GM23338 (cell line): ENCODE measurements around the gene CDK4. TPM values are rescaled to one million over a fixed set of nuclear protein-coding genes. Genes with fewer than 3 reads are reported as not detected.

Source experiments
- ATAC-seq: fragments of 200-7000 bp; cut with Tn5 transposase; 3 replicates; pipeline ENCODE4 v1.9.1; 2020
- DNase-seq: peaks from one replicate; pipeline ENCODE4 v3.0.0-alpha.2; 2015; ENCODE audit warnings: low spot score
- H2AFZ ChIP-seq: fragments of 200-600 bp; sonication (generic); 2 replicates; pipeline ENCODE4 v1.8.0; 2016; ENCODE audit warnings: antibody characterized with exemption, mild to moderate bottlenecking, moderate library complexity
- H3F3A ChIP-seq: fragments of 200-600 bp; sonication (generic); replicated peaks from 2 replicates; pipeline ENCODE4 v1.8.0; 2017; ENCODE audit warnings: antibody characterized with exemption, mixed run types, low read depth
- H3K27ac ChIP-seq: fragments of 200-600 bp; sonication (generic); 2 replicates; pipeline ENCODE4 v1.6.1; 2016; ENCODE audit warnings: low read depth
- H3K27me3 ChIP-seq: fragments of 200-600 bp; sonication (generic); 2 replicates; pipeline ENCODE4 v1.8.0; 2016; ENCODE audit warnings: mild to moderate bottlenecking, mixed run types, moderate library complexity; ENCODE audit not compliant: insufficient read depth
- H3K36me3 ChIP-seq: fragments of 200-600 bp; sonication (generic); 2 replicates; pipeline ENCODE4 v1.8.0; 2016; ENCODE audit warnings: mild to moderate bottlenecking; ENCODE audit not compliant: insufficient read depth
- H3K4me1 ChIP-seq: fragments of 200-600 bp; sonication (generic); 2 replicates; pipeline ENCODE4 v1.8.0; 2016; ENCODE audit warnings: mild to moderate bottlenecking, moderate library complexity; ENCODE audit not compliant: insufficient read depth
- H3K4me2 ChIP-seq: fragments of 200-600 bp; sonication (generic); 2 replicates; pipeline ENCODE4 v1.7.1; 2017; ENCODE audit warnings: mixed run types
- H3K4me3 ChIP-seq: fragments of 200-600 bp; sonication (generic); 2 replicates; pipeline ENCODE4 v1.6.1; 2016; ENCODE audit warnings: mixed run types
- H3K79me2 ChIP-seq: fragments of 200-600 bp; sonication (generic); replicated peaks from 2 replicates; pipeline ENCODE4 v1.8.0; 2017; ENCODE audit warnings: mild to moderate bottlenecking; ENCODE audit not compliant: insufficient read depth
- H3K9me2 ChIP-seq: fragments of 200-600 bp; sonication (generic); 2 replicates; pipeline ENCODE4 v1.8.0; 2017; ENCODE audit not compliant: insufficient read depth
- H4K20me1 ChIP-seq: fragments of 200-600 bp; sonication (generic); replicated peaks from 2 replicates; pipeline ENCODE4 v1.8.0; 2017; ENCODE audit warnings: mild to moderate bottlenecking; ENCODE audit not compliant: insufficient read depth
- H3K27ac Mint-ChIP-seq: 2 replicates; pipeline ENCODE4 v1.8.0; 2020; ENCODE audit warnings: inconsistent platforms, mild to moderate bottlenecking, moderate library complexity, mixed read lengths
- H3K27me3 Mint-ChIP-seq: 3 replicates; pipeline ENCODE4 v1.8.0; 2022; ENCODE audit warnings: low read depth, mild to moderate bottlenecking, moderate library complexity, mixed read lengths, inconsistent platforms; ENCODE audit not compliant: insufficient read depth, poor library complexity
- H3K36me3 Mint-ChIP-seq: 3 replicates; pipeline ENCODE4 v1.8.0; 2021; ENCODE audit warnings: low read depth, mild to moderate bottlenecking, inconsistent platforms, moderate library complexity, mixed read lengths
- H3K4me1 Mint-ChIP-seq: 3 replicates; pipeline ENCODE4 v1.8.0; 2020; ENCODE audit warnings: mild to moderate bottlenecking, inconsistent platforms, mixed read lengths
- H3K4me3 Mint-ChIP-seq: 3 replicates; pipeline ENCODE4 v1.8.0; 2021; ENCODE audit warnings: moderate library complexity, mild to moderate bottlenecking, inconsistent platforms, mixed read lengths
- H3K9me3 Mint-ChIP-seq: 3 replicates; pipeline ENCODE4 v1.8.0; 2020; ENCODE audit warnings: moderate library complexity, mild to moderate bottlenecking, inconsistent platforms, mixed read lengths
- CTCF ChIP-seq, 2 experiments: fragments of 200-600 bp in 1 of 2; sonication (generic) in 1 of 2; conservative IDR thresholded peaks; 2 replicates each; pipeline versions ENCODE4 v1.5.1 to v1.6.1; 2016 to 2017; ENCODE audit warnings: antibody characterized with exemption in 2 of 2, low read depth in 2 of 2, mild to moderate bottlenecking in 2 of 2, moderate library complexity in 1 of 2
- ETS1 ChIP-seq: IDR thresholded peaks from 2 replicates; pipeline ENCODE4 v1.6.1; 2016; ENCODE audit warnings: antibody characterized with exemption
- EZH2 ChIP-seq: fragments of 200-600 bp; sonication (generic); IDR thresholded peaks from one replicate; pipeline ENCODE4 v1.8.0; 2017; ENCODE audit warnings: antibody characterized with exemption, mild to moderate bottlenecking, low read depth; ENCODE audit not compliant: unreplicated experiment
- ZNF114 ChIP-seq: fragments of 250-450 bp; sonication (Bioruptor Pico); IDR thresholded peaks from 2 replicates; pipeline ENCODE4 v1.5.0; 2020; ENCODE audit warnings: mild to moderate bottlenecking, moderate library complexity
- polyA plus RNA-seq: library from polyadenylated mRNA; unstranded; fragments of >200 nt; fragmentation: Nextera tagmentation; extraction: Ambion mirVana; gene quantifications from 2 replicates; pipeline ENCODE4 v1.2.1, GENCODE V29; 2016
- total RNA-seq: library from RNA; depleted of rRNA; stranded (reverse); fragments of >200 nt; shearing (Covaris generic); gene quantifications from 2 replicates; pipeline ENCODE4 v1.2.3, GENCODE V29; 2014

Gene CDK4
- total and polyA plus RNA-seq, 2 experiments from 2014 or later = 105 to 198 TPM

GRCh38 chr12:57765698-57766463 is 13.8 kb upstream of the CDK4 start:
- no peak overlapping the region for H3K27ac ChIP-seq
- H3K36me3 Mint-ChIP-seq = peaks cover 29% of the 10 kb centered on the region
- H3K27me3 Mint-ChIP-seq = peaks cover 46% of the 10 kb centered on the region
- peaks cover 36% of the 10 kb centered on the region for H3K4me1 Mint-ChIP-seq
- peaks cover 71% of the 10 kb centered on the region for H3K27me3 ChIP-seq
- peaks cover 11% of the 10 kb centered on the region for H3F3A ChIP-seq
- TF ChIP-seq EZH2 = peak; percentile 84
- no peak for TF ChIP-seq ETS1
- H3K4me1 ChIP-seq = peaks cover 21% of the 10 kb centered on the region; the same call in 1 of the 2 replicates
- ATAC-seq = peak; percentile 15
- 0 out of 2 replicates have a peak, but pooled peaks cover 7% of the 10 kb centered on the region for H4K20me1 ChIP-seq
- H3K9me3 Mint-ChIP-seq = no peaks in the 10 kb centered on the region
- H3K36me3 ChIP-seq = no peaks in the 10 kb centered on the region; the same call in 1 of the 2 replicates
- H3K79me2 ChIP-seq = no peaks in the 10 kb centered on the region
- H3K4me3 Mint-ChIP-seq = peak overlapping the region; percentile 68
- peak overlapping the region; percentile 95; the same call in 1 of the 2 replicates for H2AFZ ChIP-seq
- H3K4me2 ChIP-seq = peak overlapping the region; percentile 97
- H3K4me3 ChIP-seq = peak overlapping the region; percentile 83
- H3K27ac Mint-ChIP-seq = no peak overlapping the region
- peak; percentile 36 for DNase-seq
- no peaks in the 10 kb centered on the region for H3K9me2 ChIP-seq

- DNase-seq (peak; percentile 86), ATAC-seq (peak; percentile 72)
- H3K36me3 Mint-ChIP-seq = peaks cover 23% of the 10 kb centered on the region
- Histone ChIP-seq H3F3A (peaks cover 11% of the 10 kb centered on the region), H3K36me3 (no peaks in the 10 kb centered on the region; the same call in 1 of the 2 replicates), H3K27ac (no peak overlapping the region), H3K4me2 (peak overlapping the region; percentile 97), H2AFZ (peak overlapping the region; percentile 95), H3K4me1 (peaks cover 21% of the 10 kb centered on the region; the same call in 1 of the 2 replicates), H3K4me3 (peak overlapping the region; percentile 83), H4K20me1 (0 out of 2 replicates have a peak, but pooled peaks cover 6% of the 10 kb centered on the region), H3K9me2 (no peaks in the 10 kb centered on the region), H3K27me3 (peaks cover 77% of the 10 kb centered on the region), H3K79me2 (no peaks in the 10 kb centered on the region)
- H3K27ac Mint-ChIP-seq = no peak overlapping the region
- H3K4me3 Mint-ChIP-seq = peak overlapping the region; percentile 68
- H3K27me3 Mint-ChIP-seq = peaks cover 52% of the 10 kb centered on the region
- H3K9me3 Mint-ChIP-seq = no peaks in the 10 kb centered on the region
- TF ChIP-seq CTCF (conservative IDR thresholded peaks at IDR 0.05; ENCODE audit: low read depth in 2 of 2) (peak; percentile 38 to 70), ZNF114 (no peak), EZH2 (peak; percentile 43)
- peaks cover 36% of the 10 kb centered on the region for H3K4me1 Mint-ChIP-seq
Observed at GRCh38 chr12:57765003-57765697, 13.0 kb upstream of the CDK4 start.
